Parathyroid adenoma (tissue), 2 donors: ENCODE results near the gene ADH1B.

Experiments
- H2AFZ ChIP-seq: fragments of 300-600 bp; sonication (generic); one replicate; pipeline ENCODE4 v1.7.0; 2017; ENCODE audit warnings: antibody characterized with exemption, mild to moderate bottlenecking
- H3K27ac ChIP-seq: fragments of 300-600 bp; sonication (generic); one replicate; pipeline ENCODE4 v1.7.0; 2017
- H3K27me3 ChIP-seq: fragments of 300-600 bp; sonication (generic); one replicate; pipeline ENCODE4 v1.7.0; 2017; ENCODE audit warnings: low read length; ENCODE audit not compliant: control insufficient read depth, insufficient read depth
- H3K36me3 ChIP-seq: fragments of 300-600 bp; sonication (generic); one replicate; pipeline ENCODE4 v1.7.0; 2017; ENCODE audit warnings: low read length; ENCODE audit not compliant: control insufficient read depth, insufficient read depth
- H3K4me1 ChIP-seq: fragments of 300-600 bp; sonication (generic); one replicate; pipeline ENCODE4 v1.7.0; 2017; ENCODE audit warnings: control low read depth
- H3K4me2 ChIP-seq: fragments of 300-600 bp; sonication (generic); one replicate; pipeline ENCODE4 v1.7.0; 2017; ENCODE audit warnings: low read length
- H3K4me3 ChIP-seq: fragments of 300-600 bp; sonication (generic); one replicate; pipeline ENCODE4 v1.7.0; 2017; ENCODE audit warnings: low read depth, low read length
- H3K79me2 ChIP-seq: fragments of 300-600 bp; sonication (generic); one replicate; pipeline ENCODE4 v1.7.0; 2017; ENCODE audit warnings: control low read depth
- H3K9ac ChIP-seq: fragments of 300-600 bp; sonication (generic); one replicate; pipeline ENCODE4 v1.7.0; 2017; ENCODE audit warnings: mild to moderate bottlenecking
- H3K9me3 ChIP-seq: fragments of 300-600 bp; sonication (generic); one replicate; pipeline ENCODE4 v1.7.0; 2017; ENCODE audit warnings: low read length; ENCODE audit not compliant: control insufficient read depth
- CTCF ChIP-seq: fragments of 300-600 bp; sonication (generic); IDR thresholded peaks from one replicate; pipeline ENCODE4 v1.7.0; 2017; ENCODE audit warnings: antibody characterized with exemption, mild to moderate bottlenecking
- donor health status: primary hyperparathyroidism.

ADH1B gene

GRCh38 chr4:99339172-99339571 is 18.0 kb upstream of the ADH1B start:
- Histone ChIP-seq H3K9me3 (no peaks in the 10 kb centered on the region), H3K4me1 (no peaks in the 10 kb centered on the region), H3K27ac (no peak overlapping the region), H3K27me3 (no peaks in the 10 kb centered on the region), H3K79me2 (no peaks in the 10 kb centered on the region), H3K4me2 (no peak overlapping the region), H3K9ac (no peak overlapping the region), H3K4me3 (no peak overlapping the region), H2AFZ (no peak overlapping the region), H3K36me3 (no peaks in the 10 kb centered on the region)
- TF ChIP-seq CTCF: no peak

- TF ChIP-seq CTCF: no peak
- H3K4me1 ChIP-seq: no peaks in the 10 kb centered on the region
- H2AFZ ChIP-seq: no peak overlapping the region
- no peak overlapping the region for H3K27ac ChIP-seq
- H3K9ac ChIP-seq: no peak overlapping the region
- no peaks in the 10 kb centered on the region for H3K27me3 ChIP-seq
- H3K4me2 ChIP-seq: no peak overlapping the region
- H3K36me3 ChIP-seq: no peaks in the 10 kb centered on the region
- no peaks in the 10 kb centered on the region for H3K9me3 ChIP-seq
- H3K79me2 ChIP-seq: no peaks in the 10 kb centered on the region
- no peak overlapping the region for H3K4me3 ChIP-seq
These were observed 15.4 kb upstream of the ADH1B start for GRCh38 chr4:99336553-99336952.

- no peaks in the 10 kb centered on the region for H3K9me3 ChIP-seq
- TF ChIP-seq CTCF: no peak
- no peak overlapping the region for H3K4me2 ChIP-seq
- no peaks in the 10 kb centered on the region for H3K79me2 ChIP-seq
- H3K36me3 ChIP-seq: no peaks in the 10 kb centered on the region
- no peak overlapping the region for H2AFZ ChIP-seq
- no peak overlapping the region for H3K9ac ChIP-seq
- no peak overlapping the region for H3K4me3 ChIP-seq
- no peaks in the 10 kb centered on the region for H3K4me1 ChIP-seq
- H3K27me3 ChIP-seq: no peaks in the 10 kb centered on the region
- no peak overlapping the region for H3K27ac ChIP-seq
These were observed 13.7 kb upstream of the ADH1B start for GRCh38 chr4:99334880-99335279.

GRCh38 chr4:99330648-99331047 is 9.4 kb upstream of the ADH1B start:
- H3K27me3 ChIP-seq: no peaks in the 10 kb centered on the region
- H3K27ac ChIP-seq: no peak overlapping the region
- H3K36me3 ChIP-seq: no peaks in the 10 kb centered on the region
- H3K9me3 ChIP-seq: no peaks in the 10 kb centered on the region
- no peak overlapping the region for H3K4me2 ChIP-seq
- no peak overlapping the region for H3K4me3 ChIP-seq
- H3K9ac ChIP-seq: no peak overlapping the region
- no peaks in the 10 kb centered on the region for H3K79me2 ChIP-seq
- H3K4me1 ChIP-seq: no peaks in the 10 kb centered on the region
- no peak for TF ChIP-seq CTCF
- no peak overlapping the region for H2AFZ ChIP-seq

- Histone ChIP-seq H3K36me3 (no peaks in the 10 kb centered on the region), H2AFZ (no peak overlapping the region), H3K27ac (no peak overlapping the region), H3K4me2 (no peak overlapping the region), H3K27me3 (no peaks in the 10 kb centered on the region), H3K9me3 (no peaks in the 10 kb centered on the region), H3K79me2 (no peaks in the 10 kb centered on the region), H3K4me1 (no peaks in the 10 kb centered on the region), H3K9ac (no peak overlapping the region), H3K4me3 (no peak overlapping the region)
- TF ChIP-seq CTCF: no peak
These were observed 8.7 kb upstream of the ADH1B start for GRCh38 chr4:99329876-99330275.
